IMR-90 (cell line): ENCODE data around the gene ARAP1. TPM values are rescaled to one million over a fixed set of nuclear protein-coding genes. Genes with fewer than 3 reads are reported as not detected.

ENCODE experiments used
- ATAC-seq: fragments of 200-7000 bp; cut with Tn5 transposase; 2 replicates; pipeline ENCODE4 v1.9.1; 2020; ENCODE audit warnings: low read depth, mild to moderate bottlenecking, moderate library complexity
- Bru-seq: library from RNA; stranded (reverse); fragments of 400-500 nt; gene quantifications from one replicate; lab custom pipeline; 2021; lab: Mats Ljungman, UMichigan
- BruChase-seq, 2 experiments: library from RNA; stranded (reverse); fragments of 400-500 nt; gene quantifications; one replicate each; lab custom pipeline; 2021; lab: Mats Ljungman, UMichigan
- BruUV-seq: library from RNA; stranded (reverse); fragments of 400-500 nt; replicated peaks from 2 replicates; lab custom pipeline; 2021; lab: Mats Ljungman, UMichigan
- CTCF ChIA-PET: fragments of 300-600 bp; formaldehyde crosslinking; extraction: SDS; loops from one replicate; lab custom pipeline; 2021; ENCODE audit warnings: antibody characterized with exemption; lab: Yijun Ruan, JAX
- POLR2A ChIA-PET: fragments of 300-600 bp; sonication (Branson Sonifier 250); formaldehyde crosslinking; loops from one replicate; lab custom pipeline; 2022; ENCODE audit warnings: antibody characterized with exemption; ENCODE audit not compliant: unreplicated experiment; lab: Charles Lee
- DNase-seq: peaks from one replicate; pipeline ENCODE4 v3.0.0; 2013
- H2AFZ ChIP-seq: replicated peaks from 2 replicates; pipeline ENCODE3; 2013; ENCODE audit warnings: low read length, mild to moderate bottlenecking; ENCODE audit not compliant: poor library complexity
- H2AK5ac ChIP-seq: 2 replicates; pipeline ENCODE4 v1.6.1; 2013; ENCODE audit warnings: low read depth, low read length, inconsistent platforms
- H2AK9ac ChIP-seq: replicated peaks from 2 replicates; pipeline ENCODE3; 2013; ENCODE audit warnings: mild to moderate bottlenecking, low read depth, low read length, moderate library complexity; ENCODE audit not compliant: poor library complexity
- H2BK120ac ChIP-seq: 2 replicates; pipeline ENCODE4 v1.6.1; 2013; ENCODE audit warnings: low read depth, low read length, inconsistent platforms
- H2BK15ac ChIP-seq: 3 replicates; pipeline ENCODE4 v1.6.1; 2013; ENCODE audit warnings: low read depth, low read length, inconsistent platforms
- H2BK20ac ChIP-seq: 2 replicates; pipeline ENCODE4 v1.6.1; 2013; ENCODE audit warnings: low read depth, mild to moderate bottlenecking, inconsistent platforms, low read length, moderate library complexity
- H2BK5ac ChIP-seq: 2 replicates; pipeline ENCODE4 v1.6.1; 2013; ENCODE audit warnings: mild to moderate bottlenecking, low read depth, low read length, inconsistent platforms; ENCODE audit not compliant: poor library complexity, severe bottlenecking
- H3K14ac ChIP-seq: replicated peaks from 2 replicates; pipeline ENCODE4 v1.6.1; 2013; ENCODE audit warnings: low read depth, low read length, inconsistent platforms
- H3K18ac ChIP-seq: 2 replicates; pipeline ENCODE4 v1.6.1; 2013; ENCODE audit warnings: low read depth, low read length, control low read depth
- H3K23ac ChIP-seq: 2 replicates; pipeline ENCODE4 v1.6.1; 2013; ENCODE audit warnings: low read depth, low read length, inconsistent platforms
- H3K27ac ChIP-seq: 2 replicates; pipeline ENCODE4 v1.5.1; 2013; ENCODE audit warnings: mild to moderate bottlenecking, control low read depth, low read length; ENCODE audit not compliant: insufficient read depth
- H3K27me3 ChIP-seq: 2 replicates; pipeline ENCODE4 v1.6.1; 2013; ENCODE audit warnings: low read length; ENCODE audit not compliant: control insufficient read depth, insufficient read depth
- H3K36me3 ChIP-seq: 2 replicates; pipeline ENCODE4 v1.6.1; 2013; ENCODE audit warnings: low read length, mixed read lengths; ENCODE audit not compliant: control insufficient read depth, insufficient read depth
- H3K4ac ChIP-seq: 2 replicates; pipeline ENCODE4 v1.6.1; 2013; ENCODE audit warnings: low read depth, low read length, inconsistent platforms
- H3K4me1 ChIP-seq: 2 replicates; pipeline ENCODE4 v1.6.1; 2013; ENCODE audit warnings: low read length, mixed read lengths; ENCODE audit not compliant: control insufficient read depth, insufficient read depth
- H3K4me2 ChIP-seq: 2 replicates; pipeline ENCODE4 v1.6.1; 2013; ENCODE audit warnings: low read depth, mild to moderate bottlenecking, control low read depth, low read length, moderate library complexity
- H3K4me3 ChIP-seq: 2 replicates; pipeline ENCODE4 v1.5.1; 2013; ENCODE audit warnings: low read depth, mild to moderate bottlenecking, control low read depth, low read length, moderate library complexity; ENCODE audit not compliant: insufficient read depth
- H3K56ac ChIP-seq: 2 replicates; pipeline ENCODE4 v1.6.1; 2013; ENCODE audit warnings: low read length, inconsistent platforms; ENCODE audit not compliant: insufficient read depth; ENCODE audit errors: extremely low read depth
- H3K79me1 ChIP-seq, 2 experiments: 2 replicates each; pipeline ENCODE4 v1.6.1; 2013; ENCODE audit warnings: low read length in 2 of 2, inconsistent platforms in 1 of 2, low read depth in 1 of 2
- H3K9ac ChIP-seq: 2 replicates; pipeline ENCODE4 v1.6.1; 2013; ENCODE audit warnings: low read depth, low read length, control low read depth
- H3K9me1 ChIP-seq: 2 replicates; pipeline ENCODE4 v1.6.1; 2013; ENCODE audit warnings: low read length, inconsistent platforms; ENCODE audit not compliant: insufficient read depth
- H3K9me3 ChIP-seq: 2 replicates; pipeline ENCODE4 v1.6.1; 2013; ENCODE audit warnings: low read length; ENCODE audit not compliant: control insufficient read depth, insufficient read depth
- H4K20me1 ChIP-seq: 2 replicates; pipeline ENCODE4 v1.6.1; 2013; ENCODE audit warnings: low read length, inconsistent platforms; ENCODE audit not compliant: insufficient read depth
- H4K5ac ChIP-seq: 2 replicates; pipeline ENCODE4 v1.6.1; 2013; ENCODE audit warnings: mild to moderate bottlenecking, low read depth, low read length, control low read depth
- H4K8ac ChIP-seq, 2 experiments: 2 replicates each; pipeline ENCODE4 v1.6.1; 2013; ENCODE audit warnings: low read depth in 2 of 2, low read length in 2 of 2, control low read depth in 1 of 2, inconsistent platforms in 1 of 2
- H4K91ac ChIP-seq: 2 replicates; pipeline ENCODE4 v1.6.1; 2013; ENCODE audit warnings: low read depth, low read length, inconsistent platforms; ENCODE audit not compliant: insufficient read depth
- BHLHE40 ChIP-seq: fragments of 150-350 bp; IDR thresholded peaks from 2 replicates; pipeline ENCODE4 v1.6.1; 2016; ENCODE audit warnings: mild to moderate bottlenecking, low read depth, low read length
- CEBPB ChIP-seq: IDR thresholded peaks from 2 replicates; pipeline ENCODE4 v1.6.1; 2012; ENCODE audit warnings: low read depth, low read length, improper control_type of control experiment
- MAFK ChIP-seq: IDR thresholded peaks from 2 replicates; pipeline ENCODE4 v1.6.1; 2012; ENCODE audit warnings: low read depth, low read length, improper control_type of control experiment
- MAZ ChIP-seq: IDR thresholded peaks from 2 replicates; pipeline ENCODE4 v1.6.1; 2012; ENCODE audit warnings: low read depth, mild to moderate bottlenecking, low read length, improper control_type of control experiment, moderate library complexity, borderline replicate concordance
- POLR2A ChIP-seq: IDR thresholded peaks from 2 replicates; pipeline ENCODE4 v1.6.1; 2012; ENCODE audit warnings: mild to moderate bottlenecking, low read depth, low read length
- WGBS, 2 experiments: methylation state at CpG; one replicate each; pipeline versions ENCODE4 v1.1.5 to v1.1.7; 2013; ENCODE audit warnings: missing lambda C conversion rate in 2 of 2; ENCODE audit not compliant: insufficient read length in 1 of 2; ENCODE audit errors: extremely low coverage in 2 of 2; 5-methylcytosine and 5-hydroxymethylcytosine counted together
- dilution Hi-C: fragments of 300-500 bp; cut with HindIII; formaldehyde crosslinking; loops from one replicate; pipeline ENCODE4 v1.14.3; 2018; ENCODE audit warnings: low sequenced_read_pairs; ENCODE audit not compliant: unreplicated experiment
- in situ Hi-C: fragments of 300-500 bp; cut with MboI; formaldehyde crosslinking; loops from 3 replicates; pipeline ENCODE4 v1.14.3; 2019; ENCODE audit warnings: low sequenced_read_pairs, inconsistent platforms, mixed read lengths
- intact Hi-C: fragments of 100-400 bp; cut with micrococcal nuclease; formaldehyde crosslinking; loops from 2 replicates; pipeline ENCODE4 v1.10.0; 2022
- long read RNA-seq: library from polyadenylated mRNA; unstranded; transcript quantifications from one replicate; pipeline ENCODE4 v2.0.0, GENCODE V29; 2021; ENCODE audit not compliant: unreplicated experiment
- polyA plus RNA-seq, 3 experiments: library from polyadenylated mRNA; depleted of rRNA; stranded (reverse); fragments of >200 nt; gene quantifications; 2 replicates each; pipeline ENCODE4 v1.2.3, GENCODE V29; 2012; ENCODE audit warnings: low replicate concordance in 1 of 3
- total RNA-seq: library from RNA; depleted of rRNA; stranded (reverse); fragments of >200 nt; gene quantifications from 2 replicates; pipeline ENCODE4 v1.2.3, GENCODE V29; 2012; rRNA removed
- TF ChIP-seq, protein P1 (sequence below): fragments of 150-350 bp; IDR thresholded peaks from 2 replicates; pipeline ENCODE4 v1.6.1; 2017; ENCODE audit warnings: mild to moderate bottlenecking, antibody characterized with exemption, low read length, low read depth
- TF ChIP-seq, protein P2 (sequence below): conservative IDR thresholded peaks from 2 replicates; pipeline ENCODE4 v1.5.1; 2012; ENCODE audit warnings: mild to moderate bottlenecking, low read depth, low read length, improper control_type of control experiment

ARAP1 gene
- total RNA-seq: 37.6 and 38.0 TPM in 2 replicates
- polyA plus RNA-seq (2012; rRNA removed): 59.4 and 63.1 TPM in 2 replicates
- polyA plus RNA-seq (2012; cell fraction: cytosol; rRNA removed): 42.2 and 63.5 TPM in 2 replicates
- polyA plus RNA-seq (2012; cell fraction: nucleus; rRNA removed; ENCODE audit: low replicate concordance): 119 and 357 TPM in 2 replicates
- percentile 64 among the genes with signal in this experiment for Bru-seq, nascent RNA
- percentile 68 among the genes with signal in this experiment for BruChase-seq, experiment 1, labeled RNA remaining after a 6-hour chase
- percentile 70 among the genes with signal in this experiment for BruChase-seq, experiment 2, labeled RNA remaining after a 2-hour chase
- long read RNA-seq, full-length matches to known transcripts: 19 of 109 reads
- long read RNA-seq, partial matches to known transcripts: 65 of 109 reads
- long read RNA-seq, other reads (novel, unspliced or antisense): 25 of 109 reads

DNA sequence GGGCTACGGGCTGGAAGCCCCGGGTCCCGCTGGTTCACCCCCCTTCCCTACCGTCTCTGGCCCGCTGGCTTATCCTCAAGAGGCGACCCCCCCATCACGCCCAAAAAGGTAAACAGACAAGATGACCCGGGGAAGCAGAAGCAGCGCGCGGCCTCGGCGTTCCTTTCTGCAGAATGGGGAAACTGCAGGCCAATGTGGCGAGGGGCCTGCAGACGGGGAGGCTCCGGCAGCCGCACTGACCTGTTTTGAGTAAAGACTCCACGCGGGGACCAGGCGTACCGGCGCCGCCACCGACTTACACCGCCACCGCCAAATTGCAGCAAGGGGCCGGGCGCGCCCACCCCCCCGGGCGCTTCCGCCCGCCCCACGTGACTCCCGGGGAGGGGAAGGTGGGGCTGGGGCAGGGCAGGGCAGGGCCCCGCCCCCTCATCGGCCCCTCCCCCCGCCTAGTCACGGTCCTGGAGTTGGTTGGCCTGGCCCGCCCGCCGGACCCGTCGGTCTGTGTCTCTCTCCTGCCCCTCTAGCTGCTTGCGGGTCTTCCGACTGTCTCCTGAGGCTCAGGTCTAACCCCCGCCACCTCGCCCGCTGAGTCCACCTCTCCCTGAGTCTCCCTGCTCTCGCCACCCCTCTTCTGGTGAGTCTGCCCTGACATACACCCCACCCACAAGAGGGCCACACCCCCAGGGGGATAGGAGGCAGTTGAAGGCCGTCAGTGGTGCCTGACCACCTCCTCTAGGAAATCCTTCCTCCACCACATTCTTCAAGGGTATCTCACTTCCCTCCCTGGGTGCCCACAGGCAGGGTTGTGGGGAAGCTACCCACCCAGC is at the start of gene ARAP1:
TSS of gene ARAP1 (minus strand) at position 321 of the 827 bp plus-strand sequence. CDS start 25,280 bp downstream, outside the sequence.
- Histone ChIP-seq H2BK20ac (peak within 1 kb of the TSS; percentile 49; the same call in 1 of the 2 replicates), H2AK9ac (peak within 1 kb of the TSS; percentile 99), H3K18ac (peak within 1 kb of the TSS; percentile 64), H4K8ac (peak within 1 kb of the TSS; percentile 23 to 77), H3K36me3 (0 out of 2 replicates have a peak, but pooled peaks cover 1% of the 10 kb centered on the region), H2BK15ac (peak within 1 kb of the TSS; percentile 97; the same call in 1 of the 3 replicates), H2BK120ac (peak within 1 kb of the TSS; percentile 93), H3K4me2 (peak within 1 kb of the TSS; percentile 98), H3K9ac (peak within 1 kb of the TSS; percentile 91), H3K4me3 (peak within 1 kb of the TSS; percentile 95), H2AK5ac (peak within 1 kb of the TSS; percentile 89), H3K9me1 (peaks cover 9% of the 10 kb centered on the region; the same call in 1 of the 2 replicates), H2BK5ac (peak within 1 kb of the TSS; percentile 73), H3K9me3 (no peaks in the 10 kb centered on the region), H3K4ac (peak within 1 kb of the TSS; percentile 94), H3K56ac (peak within 1 kb of the TSS; percentile 56; the same call in 1 of the 2 replicates), H4K5ac (peak within 1 kb of the TSS; percentile 74), H4K91ac (peak within 1 kb of the TSS; percentile 89), H2AFZ (peak within 1 kb of the TSS; percentile 98), H3K4me1 (peaks cover 7% of the 10 kb centered on the region), H3K79me1 (peaks cover 21 to 50% of the 10 kb centered on the region in 2 experiments), H4K20me1 (peaks cover 10% of the 10 kb centered on the region; the same call in 1 of the 2 replicates), H3K23ac (peak within 1 kb of the TSS; percentile 92), H3K27me3 (no peaks in the 10 kb centered on the region), H3K27ac (peak within 1 kb of the TSS; percentile 73), H3K14ac (peak within 1 kb of the TSS; percentile 84)
- TF ChIP-seq MAZ (peak; percentile 69), CEBPB (no peak), POLR2A (peak; percentile 74), MAFK (no peak), BHLHE40 (0 out of 2 replicates have a peak, but pooled peaks have one; percentile 3)
- TF ChIP-seq, protein P1, sequence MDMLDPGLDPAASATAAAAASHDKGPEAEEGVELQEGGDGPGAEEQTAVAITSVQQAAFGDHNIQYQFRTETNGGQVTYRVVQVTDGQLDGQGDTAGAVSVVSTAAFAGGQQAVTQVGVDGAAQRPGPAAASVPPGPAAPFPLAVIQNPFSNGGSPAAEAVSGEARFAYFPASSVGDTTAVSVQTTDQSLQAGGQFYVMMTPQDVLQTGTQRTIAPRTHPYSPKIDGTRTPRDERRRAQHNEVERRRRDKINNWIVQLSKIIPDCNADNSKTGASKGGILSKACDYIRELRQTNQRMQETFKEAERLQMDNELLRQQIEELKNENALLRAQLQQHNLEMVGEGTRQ: peak; percentile 91
- TF ChIP-seq, protein P2, sequence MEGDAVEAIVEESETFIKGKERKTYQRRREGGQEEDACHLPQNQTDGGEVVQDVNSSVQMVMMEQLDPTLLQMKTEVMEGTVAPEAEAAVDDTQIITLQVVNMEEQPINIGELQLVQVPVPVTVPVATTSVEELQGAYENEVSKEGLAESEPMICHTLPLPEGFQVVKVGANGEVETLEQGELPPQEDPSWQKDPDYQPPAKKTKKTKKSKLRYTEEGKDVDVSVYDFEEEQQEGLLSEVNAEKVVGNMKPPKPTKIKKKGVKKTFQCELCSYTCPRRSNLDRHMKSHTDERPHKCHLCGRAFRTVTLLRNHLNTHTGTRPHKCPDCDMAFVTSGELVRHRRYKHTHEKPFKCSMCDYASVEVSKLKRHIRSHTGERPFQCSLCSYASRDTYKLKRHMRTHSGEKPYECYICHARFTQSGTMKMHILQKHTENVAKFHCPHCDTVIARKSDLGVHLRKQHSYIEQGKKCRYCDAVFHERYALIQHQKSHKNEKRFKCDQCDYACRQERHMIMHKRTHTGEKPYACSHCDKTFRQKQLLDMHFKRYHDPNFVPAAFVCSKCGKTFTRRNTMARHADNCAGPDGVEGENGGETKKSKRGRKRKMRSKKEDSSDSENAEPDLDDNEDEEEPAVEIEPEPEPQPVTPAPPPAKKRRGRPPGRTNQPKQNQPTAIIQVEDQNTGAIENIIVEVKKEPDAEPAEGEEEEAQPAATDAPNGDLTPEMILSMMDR: 0 out of 2 replicates have a peak, but pooled peaks have one; percentile 14
- ATAC-seq (peak; percentile 93), DNase-seq (peak; percentile 59)
- WGBS, 2 experiments: 0% methylated on average over 11 of the region's 51 CpGs; no CpG with 5 or more reads in 1 of the 2 experiments
- intact Hi-C loops (loop anchor here (5.0 kb wide), 1 partner anchor 60 kb away; the partner anchor contains the start of gene ATG16L2), in situ Hi-C loops (no loop called here), dilution Hi-C loops (no loop called here)
- ChIA-PET CTCF (no interaction called here), POLR2A (interaction anchor here (0.6 kb wide), 1 partner anchor 45 kb away, joined by 5 read pairs; no protein-coding TSS in a partner anchor)
- BruUV-seq: no TSS peak
